SK-N-SH (cell line): Measurements from ENCODE around the gene ARMC9. TPM values are rescaled to one million over a fixed set of nuclear protein-coding genes. Genes with fewer than 3 reads are reported as not detected.

Experiments used
- CTCF ChIA-PET: fragments of 300-600, 350-600 bp; formaldehyde crosslinking; extraction: SDS; loops from one replicate; lab custom pipeline; 2021; lab: Yijun Ruan, JAX
- POLR2A ChIA-PET: fragments of 350-600 bp; sonication (Branson Sonifier 250); formaldehyde crosslinking; extraction: SDS; loops from one replicate; lab custom pipeline; 2020; ENCODE audit warnings: antibody characterized with exemption, inconsistent platforms; lab: Yijun Ruan, JAX
- DNase-seq: peaks from one replicate; pipeline ENCODE4 v3.0.0; 2012
- H2AFZ ChIP-seq: fragments of 200-600 bp; sonication (generic); 2 replicates; pipeline ENCODE4 v1.8.1; 2016; ENCODE audit warnings: antibody characterized with exemption, mild to moderate bottlenecking, low read depth
- H3F3A ChIP-seq: fragments of 200-600 bp; sonication (generic); replicated peaks from 2 replicates; pipeline ENCODE3; 2016; ENCODE audit warnings: antibody characterized with exemption, mild to moderate bottlenecking; ENCODE audit not compliant: insufficient read depth
- H3K27ac ChIP-seq, 2 experiments: fragments of 200-500 bp in 1 of 2; fragments of 200-600 bp in 1 of 2; sonication (Bioruptor generic) in 1 of 2; sonication (generic), shearing (Covaris generic) in 1 of 2; 2 replicates each; pipeline versions ENCODE4 v1.5.1 to v1.6.1; 2014 to 2016; ENCODE audit warnings: low read depth in 2 of 2, inconsistent platforms in 1 of 2, low read length in 1 of 2, mild to moderate bottlenecking in 1 of 2, mixed read lengths in 1 of 2
- H3K27me3 ChIP-seq: fragments of 200-600 bp; sonication (generic), shearing (Covaris generic); 2 replicates; pipeline ENCODE4 v1.6.1; 2016; ENCODE audit warnings: mixed run types; ENCODE audit not compliant: insufficient read depth
- H3K36me3 ChIP-seq, 2 experiments: fragments of 200-500 bp in 1 of 2; fragments of 200-600 bp in 1 of 2; sonication (Bioruptor generic) in 1 of 2; sonication (generic) in 1 of 2; replicated peaks in 1 of 2; 2 replicates each; pipeline versions ENCODE3 to v1.5.1; 2014 to 2016; ENCODE audit warnings: low read length in 1 of 2, mild to moderate bottlenecking in 1 of 2; ENCODE audit not compliant: insufficient read depth in 2 of 2, control insufficient read depth in 1 of 2
- H3K4me1 ChIP-seq, 2 experiments: fragments of 200-500 bp in 1 of 2; fragments of 200-600 bp in 1 of 2; sonication (Bioruptor generic) in 1 of 2; sonication (generic), shearing (Covaris generic) in 1 of 2; 2 replicates each; pipeline versions ENCODE4 v1.5.1 to v1.6.1; 2014 to 2016; ENCODE audit warnings: low read depth in 1 of 2, low read length in 1 of 2, mixed run types in 1 of 2; ENCODE audit not compliant: insufficient read depth in 2 of 2, control insufficient read depth in 1 of 2
- H3K4me2 ChIP-seq: fragments of 200-600 bp; sonication (generic), shearing (Covaris generic); 2 replicates; pipeline ENCODE4 v1.6.1; 2017; ENCODE audit warnings: mixed run types
- H3K4me3 ChIP-seq, 2 experiments: fragments of 200-500 bp in 1 of 2; fragments of 200-600 bp in 1 of 2; sonication (Bioruptor generic) in 1 of 2; sonication (generic), shearing (Covaris generic) in 1 of 2; 2 replicates each; pipeline versions ENCODE4 v1.5.1 to v1.8.1; 2014 to 2016; ENCODE audit warnings: low read depth in 2 of 2, inconsistent platforms in 1 of 2, low read length in 1 of 2, mild to moderate bottlenecking in 1 of 2, mixed read lengths in 1 of 2, moderate library complexity in 1 of 2
- H3K79me2 ChIP-seq: fragments of 200-600 bp; sonication (generic); 2 replicates; pipeline ENCODE4 v1.8.1; 2017; ENCODE audit warnings: mild to moderate bottlenecking; ENCODE audit not compliant: insufficient read depth
- H3K9ac ChIP-seq: fragments of 200-600 bp; sonication (generic); 2 replicates; pipeline ENCODE4 v1.6.1; 2017; ENCODE audit warnings: mixed run types
- H3K9me2 ChIP-seq: fragments of 200-600 bp; sonication (generic); 2 replicates; pipeline ENCODE4 v1.6.1; 2017; ENCODE audit warnings: mixed run types
- H3K9me3 ChIP-seq: fragments of 200-600 bp; sonication (generic); 2 replicates; pipeline ENCODE4 v1.6.1; 2017; ENCODE audit warnings: mixed run types, mild to moderate bottlenecking, moderate library complexity
- H4K20me1 ChIP-seq: fragments of 200-600 bp; sonication (generic); 2 replicates; pipeline ENCODE4 v1.6.1; 2017; ENCODE audit warnings: mild to moderate bottlenecking, mixed run types; ENCODE audit not compliant: insufficient read depth
- CHD2 ChIP-seq: fragments of 150-350 bp; IDR thresholded peaks from 2 replicates; pipeline ENCODE4 v1.6.1; 2018; ENCODE audit warnings: low read length; ENCODE audit not compliant: partially characterized antibody
- EP300 ChIP-seq, 2 experiments: IDR thresholded peaks; 2 replicates each; pipeline versions ENCODE4 v1.4.0 to v1.6.1; 2012; ENCODE audit warnings: borderline replicate concordance in 1 of 2, low read depth in 1 of 2, low read length in 1 of 2
- GABPA ChIP-seq: IDR thresholded peaks from 2 replicates; pipeline ENCODE4 v1.4.0; 2012; ENCODE audit warnings: low read depth, mild to moderate bottlenecking
- IRF3 ChIP-seq: fragments of 150-350 bp; IDR thresholded peaks from 2 replicates; pipeline ENCODE4 v1.6.1; 2016; ENCODE audit warnings: mild to moderate bottlenecking, low read depth, low read length
- JUND ChIP-seq: IDR thresholded peaks from 2 replicates; pipeline ENCODE4 v1.4.0; 2012
- MAX ChIP-seq: IDR thresholded peaks from 2 replicates; pipeline ENCODE4 v1.4.0; 2012; ENCODE audit warnings: low read depth
- MEF2A ChIP-seq: IDR thresholded peaks from 2 replicates; pipeline ENCODE4 v1.4.0; 2012; ENCODE audit warnings: low read depth, borderline replicate concordance
- REST ChIP-seq: IDR thresholded peaks from 2 replicates; pipeline ENCODE4 v1.6.1; 2012; ENCODE audit warnings: mild to moderate bottlenecking, low read depth, low read length, moderate library complexity
- RFX5 ChIP-seq: IDR thresholded peaks from 2 replicates; pipeline ENCODE4 v1.6.1; 2012; ENCODE audit warnings: mild to moderate bottlenecking, improper control_type of control experiment, low read length
- RXRA ChIP-seq: IDR thresholded peaks from 2 replicates; pipeline ENCODE4 v1.4.0; 2012; ENCODE audit warnings: low read depth, mild to moderate bottlenecking, borderline replicate concordance
- TAF1 ChIP-seq: IDR thresholded peaks from 2 replicates; pipeline ENCODE4 v1.6.1; 2012; ENCODE audit warnings: low read depth, mild to moderate bottlenecking, low read length, moderate library complexity, borderline replicate concordance
- TCF12 ChIP-seq: IDR thresholded peaks from 2 replicates; pipeline ENCODE4 v1.4.0; 2012
- TEAD4 ChIP-seq: IDR thresholded peaks from 2 replicates; pipeline ENCODE4 v1.4.0; 2012; ENCODE audit warnings: mild to moderate bottlenecking, borderline replicate concordance; ENCODE audit not compliant: insufficient read depth
- WGBS: methylation state at CpG from one replicate; pipeline ENCODE4 v1.1.6; 2017; ENCODE audit warnings: low lambda C conversion rate; 5-methylcytosine and 5-hydroxymethylcytosine counted together
- polyA plus RNA-seq, 3 experiments: library from polyadenylated mRNA; depleted of rRNA; stranded (reverse); fragments of >200 nt; gene quantifications; 2 replicates each; pipeline ENCODE4 v1.2.3, GENCODE V29; 2012

Gene ARMC9
- polyA plus RNA-seq, 1 of the 3 experiments (the other 2 are of a cell fraction): 25.3 TPM

GRCh38 chr2:231393149-231394131 lies 195.0 kb downstream of the ARMC9 start:
- Histone ChIP-seq H3K9me3 (no peaks in the 10 kb centered on the region), H4K20me1 (no peaks in the 10 kb centered on the region), H3K79me2 (no peaks in the 10 kb centered on the region), H3K36me3 (no peaks in the 10 kb centered on the region), H3K27ac (no peak overlapping the region), H3K9ac (no peak overlapping the region), H3F3A (no peaks in the 10 kb centered on the region), H2AFZ (no peak overlapping the region), H3K9me2 (no peaks in the 10 kb centered on the region), H3K4me2 (no peak overlapping the region), H3K27me3 (no peaks in the 10 kb centered on the region), H3K4me3 (no peak overlapping the region), H3K4me1 (peaks cover 0 to 31% of the 10 kb centered on the region in 2 experiments; a peak in 1 of 4 replicates)
- DNase-seq: peak; percentile 47
- WGBS: 79% methylated on average over 11 of the region's 17 CpGs
- POLR2A ChIA-PET: no interaction called here
- CTCF ChIA-PET: interaction anchor here (0.6 to 4.7 kb wide), 9 partner anchors 12 to 290 kb away, joined by 3 to 45 read pairs (median 4); no protein-coding TSS in a partner anchor
- TF ChIP-seq REST: no peak
- no peak for TF ChIP-seq IRF3
- TF ChIP-seq JUND: no peak
- TF ChIP-seq GABPA: no peak
- TF ChIP-seq MAX: no peak
- no peak for TF ChIP-seq MEF2A
- no peak for TF ChIP-seq CHD2
- no peak for TF ChIP-seq TAF1
- TF ChIP-seq RFX5: no peak
- TF ChIP-seq EP300 (IDR thresholded peaks at IDR 0.05; ENCODE audit: borderline replicate concordance in 1 of 2, low read depth in 1 of 2, low read length in 1 of 2): no peak
- no peak for TF ChIP-seq RXRA
- no peak for TF ChIP-seq TCF12
- no peak for TF ChIP-seq TEAD4
